ENCODE measurements around the gene EFS.

GRCh38 chr14:23375527-23376251, 10.7 kb upstream of the EFS start:
- TF ChIP-seq, protein P1, sequence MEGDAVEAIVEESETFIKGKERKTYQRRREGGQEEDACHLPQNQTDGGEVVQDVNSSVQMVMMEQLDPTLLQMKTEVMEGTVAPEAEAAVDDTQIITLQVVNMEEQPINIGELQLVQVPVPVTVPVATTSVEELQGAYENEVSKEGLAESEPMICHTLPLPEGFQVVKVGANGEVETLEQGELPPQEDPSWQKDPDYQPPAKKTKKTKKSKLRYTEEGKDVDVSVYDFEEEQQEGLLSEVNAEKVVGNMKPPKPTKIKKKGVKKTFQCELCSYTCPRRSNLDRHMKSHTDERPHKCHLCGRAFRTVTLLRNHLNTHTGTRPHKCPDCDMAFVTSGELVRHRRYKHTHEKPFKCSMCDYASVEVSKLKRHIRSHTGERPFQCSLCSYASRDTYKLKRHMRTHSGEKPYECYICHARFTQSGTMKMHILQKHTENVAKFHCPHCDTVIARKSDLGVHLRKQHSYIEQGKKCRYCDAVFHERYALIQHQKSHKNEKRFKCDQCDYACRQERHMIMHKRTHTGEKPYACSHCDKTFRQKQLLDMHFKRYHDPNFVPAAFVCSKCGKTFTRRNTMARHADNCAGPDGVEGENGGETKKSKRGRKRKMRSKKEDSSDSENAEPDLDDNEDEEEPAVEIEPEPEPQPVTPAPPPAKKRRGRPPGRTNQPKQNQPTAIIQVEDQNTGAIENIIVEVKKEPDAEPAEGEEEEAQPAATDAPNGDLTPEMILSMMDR (IDR thresholded peaks at IDR 0.05): no peak
- TF ChIP-seq POLR2A (IDR thresholded peaks at IDR 0.05): no peak
- no peak for TF ChIP-seq POLR2AphosphoS5 (IDR thresholded peaks at IDR 0.05; ENCODE audit: insufficient read depth in 1 of 2, low read depth in 1 of 2)

Measured in vagina (tissue), 2 donors.